Activated T-helper 1 cell treated with Interleukin-2 at 50 U/mL for 16 hours (primary cell): ENCODE results near the gene ZBTB16.

ENCODE experiments used
- DNase-seq: peaks from one replicate; pipeline ENCODE4 v3.0.0-alpha.2; 2020; ENCODE audit warnings: low read depth

ZBTB16 gene

GRCh38 chr11:114167771-114168448 lies 108.4 kb downstream of the ZBTB16 start:
- DNase-seq = no peak

GRCh38 chr11:114168691-114169090 lies 109.2 kb downstream of the ZBTB16 start:
- DNase-seq = no peak

- no peak for DNase-seq
Measured at GRCh38 chr11:114169321-114169749, 109.8 kb downstream of the ZBTB16 start.

GRCh38 chr11:114169821-114170220 lies 110.3 kb downstream of the ZBTB16 start:
- DNase-seq = no peak

GRCh38 chr11:114170226-114170625 lies 110.7 kb downstream of the ZBTB16 start:
- no peak for DNase-seq

GRCh38 chr11:114171257-114172054 lies 111.9 kb downstream of the ZBTB16 start:
- DNase-seq = no peak

- DNase-seq = no peak
Measured at GRCh38 chr11:114172055-114172861, 112.7 kb downstream of the ZBTB16 start.

- DNase-seq = no peak
Measured at GRCh38 chr11:114172871-114173444, 113.4 kb downstream of the ZBTB16 start.

- no peak for DNase-seq
Measured at GRCh38 chr11:114173843-114174242, 114.3 kb downstream of the ZBTB16 start.

- DNase-seq = no peak
Measured at GRCh38 chr11:114174712-114175495, 115.4 kb downstream of the ZBTB16 start.

- DNase-seq = no peak
Measured at GRCh38 chr11:114175706-114176105, 116.2 kb downstream of the ZBTB16 start.

GRCh38 chr11:114176321-114176720 lies 116.8 kb downstream of the ZBTB16 start:
- no peak for DNase-seq

- no peak for DNase-seq
Measured at GRCh38 chr11:114178656-114179055, 119.1 kb downstream of the ZBTB16 start.

GRCh38 chr11:114179234-114179941 lies 119.9 kb downstream of the ZBTB16 start:
- no peak for DNase-seq

- no peak for DNase-seq
Measured at GRCh38 chr11:114180301-114181055, 121.0 kb downstream of the ZBTB16 start.

GRCh38 chr11:114181195-114181594 lies 121.7 kb downstream of the ZBTB16 start:
- no peak for DNase-seq

- no peak for DNase-seq
Measured at GRCh38 chr11:114181752-114182151, 122.2 kb downstream of the ZBTB16 start.

- DNase-seq = no peak
Measured at GRCh38 chr11:114182471-114183043, 123.0 kb downstream of the ZBTB16 start.

GRCh38 chr11:114183044-114183511 lies 123.6 kb downstream of the ZBTB16 start:
- DNase-seq = peak; percentile 56

GRCh38 chr11:114185436-114185835 lies 125.9 kb downstream of the ZBTB16 start:
- no peak for DNase-seq
